GM12872 (cell line): ENCODE results near the gene MIGA2.

Source experiments
- TF ChIP-seq, protein P1 (sequence below): IDR thresholded peaks from 3 replicates; pipeline ENCODE4 v1.5.1; 2011; ENCODE audit warnings: low read depth, mild to moderate bottlenecking, low read length, moderate library complexity; ENCODE audit not compliant: insufficient read depth

MIGA2 gene

DNA sequence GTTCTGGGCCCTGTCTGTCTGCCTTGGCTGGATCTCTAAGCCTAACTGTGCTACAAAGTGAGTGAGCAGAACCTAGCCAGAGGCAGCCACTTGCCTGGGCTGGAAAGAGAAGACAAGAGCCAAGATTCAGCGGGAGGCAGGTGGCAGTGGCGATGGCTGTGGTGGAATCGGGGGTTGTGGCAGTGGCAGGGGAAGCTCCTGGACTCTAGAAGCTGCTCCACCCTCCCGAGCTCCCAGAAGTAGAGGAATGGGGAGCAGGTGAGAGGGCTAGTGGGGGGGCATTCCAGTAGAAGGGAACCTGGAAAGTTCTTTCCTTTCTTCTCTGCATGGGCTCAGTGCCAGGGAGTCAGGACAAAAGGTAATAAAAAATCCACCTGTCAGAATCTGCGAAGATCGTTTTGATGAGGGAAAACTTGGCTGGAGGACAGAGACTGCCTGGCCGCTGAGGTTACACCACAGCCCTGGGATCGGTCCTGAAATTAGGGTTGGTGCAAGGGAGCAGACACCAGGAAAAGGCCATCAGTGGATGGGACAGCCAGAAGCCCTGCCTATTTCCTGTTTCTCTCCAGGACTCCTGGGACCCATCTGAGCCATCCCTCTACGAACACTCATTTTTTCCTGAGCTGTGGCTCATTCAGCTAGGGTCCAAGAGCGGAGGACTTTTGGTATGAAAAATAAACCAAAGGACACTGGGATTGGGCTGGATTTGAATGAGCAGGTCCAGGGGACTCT is 72.5 kb downstream of the MIGA2 start:
- TF ChIP-seq, protein P1, sequence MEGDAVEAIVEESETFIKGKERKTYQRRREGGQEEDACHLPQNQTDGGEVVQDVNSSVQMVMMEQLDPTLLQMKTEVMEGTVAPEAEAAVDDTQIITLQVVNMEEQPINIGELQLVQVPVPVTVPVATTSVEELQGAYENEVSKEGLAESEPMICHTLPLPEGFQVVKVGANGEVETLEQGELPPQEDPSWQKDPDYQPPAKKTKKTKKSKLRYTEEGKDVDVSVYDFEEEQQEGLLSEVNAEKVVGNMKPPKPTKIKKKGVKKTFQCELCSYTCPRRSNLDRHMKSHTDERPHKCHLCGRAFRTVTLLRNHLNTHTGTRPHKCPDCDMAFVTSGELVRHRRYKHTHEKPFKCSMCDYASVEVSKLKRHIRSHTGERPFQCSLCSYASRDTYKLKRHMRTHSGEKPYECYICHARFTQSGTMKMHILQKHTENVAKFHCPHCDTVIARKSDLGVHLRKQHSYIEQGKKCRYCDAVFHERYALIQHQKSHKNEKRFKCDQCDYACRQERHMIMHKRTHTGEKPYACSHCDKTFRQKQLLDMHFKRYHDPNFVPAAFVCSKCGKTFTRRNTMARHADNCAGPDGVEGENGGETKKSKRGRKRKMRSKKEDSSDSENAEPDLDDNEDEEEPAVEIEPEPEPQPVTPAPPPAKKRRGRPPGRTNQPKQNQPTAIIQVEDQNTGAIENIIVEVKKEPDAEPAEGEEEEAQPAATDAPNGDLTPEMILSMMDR: no peak

DNA sequence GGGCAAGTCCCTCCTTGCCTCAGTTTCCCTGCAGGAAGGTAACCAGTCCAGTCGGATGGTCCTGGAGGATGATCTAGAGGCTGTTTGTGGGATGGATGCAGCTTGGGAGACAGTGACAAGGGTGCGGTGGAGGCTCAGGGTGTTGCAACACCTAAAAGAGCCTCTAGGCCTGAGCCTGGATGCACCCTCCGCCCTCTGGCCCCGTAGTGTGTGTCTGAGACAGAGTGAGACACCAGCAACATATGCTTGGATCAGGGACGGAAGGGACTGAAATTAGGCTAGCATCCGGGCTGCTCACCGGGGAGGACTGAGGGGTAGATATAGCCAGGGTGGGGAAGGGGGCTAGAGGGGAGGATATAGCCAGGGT is 73.1 kb downstream of the MIGA2 start:
- TF ChIP-seq, protein P1: no peak

DNA sequence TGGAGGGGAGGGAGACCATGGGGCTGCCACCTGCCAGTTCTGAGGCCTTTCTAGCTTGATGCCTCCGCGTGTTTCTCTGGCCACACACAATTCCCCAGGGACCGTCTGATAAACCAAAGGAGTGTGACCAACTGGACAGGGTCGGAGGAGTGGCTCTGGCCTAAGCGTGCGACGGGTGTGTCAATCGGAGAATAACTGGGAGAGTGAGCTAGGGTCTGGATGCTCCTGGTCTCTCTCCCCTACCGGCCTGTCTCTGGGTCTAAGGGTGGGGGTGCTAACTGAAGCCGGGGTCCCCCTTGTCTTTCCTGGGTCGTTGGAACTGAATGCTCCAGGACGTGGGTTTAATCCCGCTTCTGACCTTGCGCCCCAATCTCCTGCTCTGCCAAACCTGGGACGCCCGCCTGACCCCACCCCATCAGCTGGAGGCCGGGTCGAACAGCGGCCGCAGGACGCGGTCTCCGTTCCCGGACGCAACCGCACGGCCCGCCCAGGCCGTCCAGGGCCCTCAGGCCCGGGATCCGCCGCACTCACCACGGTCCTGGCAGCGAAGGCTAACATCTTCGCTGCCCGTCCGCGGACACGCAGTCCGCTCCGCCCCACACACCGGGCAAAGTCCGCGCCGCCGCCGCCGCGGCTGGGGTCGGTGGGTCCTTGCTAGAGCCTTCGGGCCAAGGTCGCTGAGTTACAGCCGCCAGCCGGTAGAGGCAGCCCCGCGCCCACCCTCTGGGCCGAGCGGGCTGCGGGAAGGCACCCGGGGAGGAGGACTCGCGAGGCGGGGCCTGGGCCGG is 73.7 kb downstream of the MIGA2 start:
- TF ChIP-seq, protein P1: no peak

DNA sequence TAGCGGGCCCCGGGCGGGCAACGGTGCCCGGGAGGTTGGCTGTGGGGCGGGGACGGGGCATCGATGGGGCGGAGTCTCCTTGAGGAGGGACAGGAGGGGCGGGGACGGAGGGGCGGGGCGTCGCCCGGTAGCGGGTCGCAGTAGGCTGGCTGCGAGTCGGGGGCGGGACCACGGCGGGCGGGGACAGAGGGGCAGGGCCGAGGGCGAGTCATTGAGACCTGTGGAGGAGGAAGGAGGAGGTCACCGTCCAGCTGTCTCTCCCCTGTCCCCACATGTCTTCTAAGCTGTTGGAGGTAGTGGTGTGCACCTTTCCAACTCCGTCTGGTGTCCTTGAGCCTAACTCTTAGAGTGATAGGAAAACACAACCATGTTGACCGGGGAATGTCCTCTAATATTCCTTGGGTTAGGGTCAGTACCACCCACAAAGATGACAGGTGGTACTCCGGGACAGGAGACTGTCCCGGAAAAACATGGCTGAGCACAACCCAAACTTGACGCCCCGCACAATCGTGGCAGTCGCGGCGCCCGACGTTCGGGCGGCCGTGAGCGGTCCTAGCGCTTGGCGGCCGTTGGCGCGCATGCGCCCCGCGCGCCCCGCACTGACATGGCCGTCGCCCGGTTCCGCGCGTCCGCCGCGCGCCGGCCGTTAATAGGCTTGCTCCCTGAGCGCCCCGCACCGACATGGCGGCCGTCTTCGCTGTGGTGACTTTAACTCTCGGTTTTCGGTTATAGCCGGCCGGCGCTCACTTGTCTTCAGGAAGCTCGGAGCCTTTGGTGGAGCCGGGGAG is 74.5 kb downstream of the MIGA2 start, which contains the start of the genes CRAT and PTPA:
Gene CRAT (minus strand): TSS at position 54 of the 788 bp plus-strand sequence. CDS start 284 bp downstream, outside the sequence.
Gene PTPA (plus strand): TSS at position 676 of the 788 bp plus-strand sequence. CDS start 186 bp downstream, outside the sequence.
- TF ChIP-seq, protein P1: no peak

DNA sequence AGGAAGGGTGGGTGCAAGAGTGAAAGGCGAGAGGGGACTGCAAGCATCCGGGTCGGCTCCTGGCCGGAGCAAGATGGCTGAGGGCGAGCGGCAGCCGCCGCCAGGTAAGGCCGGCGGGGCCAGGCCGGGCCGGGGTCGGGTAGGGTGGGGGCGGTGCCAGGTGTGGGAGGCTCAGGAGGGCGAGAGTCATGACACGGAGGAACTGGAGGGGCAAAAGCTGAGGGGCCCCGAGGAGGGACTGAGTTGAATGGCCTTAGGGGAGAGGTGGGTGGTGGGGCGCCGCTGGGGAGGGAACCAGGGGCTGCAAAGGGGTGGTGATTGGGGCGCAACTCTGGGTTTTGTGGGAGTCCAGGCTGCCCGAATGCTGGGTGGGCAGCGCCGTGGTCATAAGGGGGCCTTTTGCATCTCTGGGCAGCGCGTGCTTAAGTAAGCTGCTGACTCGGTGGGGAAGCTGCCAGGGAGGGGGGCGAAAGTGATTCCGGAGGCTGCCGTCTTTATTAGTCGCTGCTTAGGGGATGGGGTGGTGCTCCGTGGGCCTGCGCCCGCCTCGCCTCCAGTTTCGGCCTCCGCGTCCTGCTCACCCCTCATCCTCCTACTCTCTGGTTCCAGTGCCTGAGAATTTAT is 75.2 kb downstream of the MIGA2 start:
- TF ChIP-seq, protein P1: no peak

DNA sequence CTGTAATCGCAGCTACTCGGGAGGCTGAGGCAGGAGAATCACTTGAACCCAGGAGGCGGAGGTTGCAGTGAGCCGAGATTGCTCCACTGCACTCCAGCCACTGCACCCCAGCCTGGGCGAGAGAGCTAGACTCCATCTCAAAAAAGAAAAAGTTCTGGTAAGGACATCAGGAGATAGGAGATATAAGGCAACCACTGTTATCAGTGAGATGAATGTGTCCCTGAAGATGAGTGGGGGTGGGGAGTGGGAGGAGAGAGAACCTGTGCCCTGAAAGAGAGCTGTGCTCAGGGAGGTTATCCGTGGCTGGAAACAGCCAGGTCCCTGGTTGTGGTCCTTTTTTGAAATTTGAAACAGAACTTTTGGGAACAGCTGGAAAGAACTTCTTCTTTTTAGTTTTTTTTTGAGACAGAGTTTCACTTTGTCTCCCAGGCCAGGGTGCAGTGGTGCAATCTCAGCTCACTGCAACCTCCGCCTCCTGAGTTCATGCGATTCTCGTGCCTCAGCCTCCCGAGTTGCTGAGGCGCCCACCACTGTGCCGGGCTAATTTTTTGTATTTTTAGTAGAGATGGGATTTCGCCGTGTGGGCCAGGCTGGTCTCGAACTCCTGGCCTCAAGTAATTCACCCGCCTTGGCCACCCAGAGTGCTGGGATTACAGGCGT is 77.3 kb downstream of the MIGA2 start:
- TF ChIP-seq, protein P1: no peak
